Heart left ventricle (tissue), 16 donors: ENCODE data around the gene LRRC70. TPM values are rescaled to one million over a fixed set of nuclear protein-coding genes. Genes with fewer than 3 reads are reported as not detected.

Experiments used
- ATAC-seq, 4 donors: fragments of 200-7000 bp; cut with Tn5 transposase; one replicate each; pipeline ENCODE4 v1.9.1; 2020 to 2022; ENCODE audit warnings: moderate library complexity in 4 of 4, mild to moderate bottlenecking in 3 of 4, moderate number of reproducible peaks in 1 of 4
- DNase-seq, 5 donors: peaks; one replicate each; pipeline ENCODE4 v3.0.0-alpha.2; 2020
- H3K27ac ChIP-seq, 12 donors: fragments of 200-600 bp; sonication (generic) in 4 of 12; one replicate each; pipeline versions ENCODE4 v1.5.0 to v1.8.0; 2016 to 2022; ENCODE audit warnings: mild to moderate bottlenecking in 2 of 12
- H3K27me3 ChIP-seq, 9 donors: fragments of 200-600 bp; sonication (generic) in 2 of 9; one replicate each; pipeline versions ENCODE4 v1.5.1 to v1.8.0; 2016 to 2022; ENCODE audit warnings: mild to moderate bottlenecking in 3 of 9
- H3K36me3 ChIP-seq, 9 donors: fragments of 200-600 bp; sonication (generic) in 2 of 9; one replicate each; pipeline versions ENCODE4 v1.5.0 to v1.8.0; 2018 to 2022; ENCODE audit warnings: mild to moderate bottlenecking in 2 of 9
- H3K4me1 ChIP-seq, 12 donors: fragments of 200-600 bp; sonication (generic) in 4 of 12; one replicate each; pipeline versions ENCODE4 v1.5.0 to v1.8.0; 2016 to 2022; ENCODE audit warnings: mild to moderate bottlenecking in 3 of 12
- H3K4me3 ChIP-seq, 12 donors: fragments of 200-600 bp; sonication (generic) in 4 of 12; one replicate each; pipeline versions ENCODE4 v1.5.0 to v1.8.0; 2017 to 2022; ENCODE audit warnings: mild to moderate bottlenecking in 9 of 12, moderate library complexity in 4 of 12
- H3K9me3 ChIP-seq, 12 donors: fragments of 200-600 bp; sonication (generic) in 4 of 12; one replicate each; pipeline versions ENCODE4 v1.5.0 to v1.8.0; 2016 to 2022; ENCODE audit warnings: mild to moderate bottlenecking in 1 of 12
- POLR2A ChIP-seq, 2 donors: fragments of 450-650 bp; IDR thresholded peaks; one replicate each; pipeline ENCODE4 v1.6.1; 2017; ENCODE audit warnings: antibody characterized with exemption in 2 of 2, mild to moderate bottlenecking in 2 of 2, moderate library complexity in 2 of 2
- WGBS, 4 donors: extraction: QIAGEN DNeasy Blood & Tissue Kit in 2 of 4; methylation state at CpG; one replicate each; pipeline versions ENCODE4 v1.1.5 to v1.1.7; 2013 to 2018; 5-methylcytosine and 5-hydroxymethylcytosine counted together
- intact Hi-C, 10 donors: fragments of 100-400 bp; cut with DNase I; formaldehyde crosslinking; loops; one replicate each; pipeline versions ENCODE4 v1.11.1 to v1.14.2; 2022
- polyA plus RNA-seq, 2 donors: library from polyadenylated mRNA; stranded (reverse); fragments of 200-250 nt; gene quantifications; one replicate each; pipeline ENCODE4 v1.2.3, GENCODE V29; 2013
- total RNA-seq, 9 donors: library from RNA; depleted of rRNA in 2 of 9; stranded (reverse); fragments of >200 nt in 2 of 9; fragmentation: NEBNext Ultra II Directional in 3 of 9; extraction: Animal tissue kit (Norgen Biotek cat#: 25700) in 3 of 9; gene quantifications; one replicate each; pipeline versions ENCODE4 v1.1.0 to v1.2.4, GENCODE V29; 2016 to 2023
- TF ChIP-seq, protein P1 (sequence below), 12 donors: fragments of 200-600 bp; sonication (generic) in 4 of 12; IDR thresholded peaks; one replicate each; pipeline versions ENCODE4 v1.5.0 to v1.8.0; 2018 to 2022; ENCODE audit warnings: antibody characterized with exemption in 12 of 12, mild to moderate bottlenecking in 5 of 12
- donor health status: ischemic (EF 13 %, LVEDD 7.1; RV severe dilation, severe dysfunction).
- donor health status: healthy with polysubstance abuse.
- donor health status: DM: no; HTN: yes; CAD: no.
- donor health status: DM: no; HTN: no; CAD: no.
- donor health status: ischemic (EF 25% LVEDD 6.9; RV normal size, moderate dysfunction).
- donor health status: ischemic (EF 25% LVEDD 5.7; RV mildly dilated, moderate dysfunction).
- donor health status: healthy.
- donor health status: DM: yes; HTN: yes; CAD: no.
- donor health status: ischemic (EF 35%, LVEDD 5.7; RV mildly dilated, moderate dysfunction).
- donor health status: nonischemic (EF 11% LVEDD 7.7; RV severe dilation, severe dysfunction).
- donor health status: DM: yes; HTN: yes; CAD: no.
- donor health status: PGD.
- donor health status: ischemic (EF 29% LVEDD 5.4; RV normal size, mild dysfunction).
- donor health status: nonischemic (EF 23%, LVEDD 6.1; RV moderate dilation, normal function).

Gene LRRC70
- total and polyA plus RNA-seq, 11 donors, result 0.37 to 2.3 (median 1.4) TPM

DNA sequence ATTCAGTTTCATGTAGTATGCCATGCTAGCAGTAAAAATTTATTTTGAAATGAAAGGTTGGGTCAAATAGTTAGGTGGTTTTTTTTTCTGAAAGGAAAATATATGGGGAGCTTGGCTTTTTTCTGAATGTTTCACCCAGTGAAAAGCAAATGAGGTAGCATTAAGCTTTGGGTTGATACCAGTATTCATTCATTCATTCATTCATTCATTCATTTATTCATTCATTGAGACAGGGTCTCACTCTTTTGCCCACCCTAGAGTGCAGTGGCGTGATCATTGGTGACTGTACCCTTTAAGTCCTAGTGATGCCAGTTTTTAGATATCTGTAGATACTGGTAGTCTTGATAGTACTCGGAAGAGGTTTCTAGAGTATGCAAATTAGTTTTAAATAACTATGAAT lies 42.4 kb upstream of the LRRC70 start:
- Histone ChIP-seq H3K27me3 (no peaks in the 10 kb centered on the region), H3K9me3 (no peaks in the 10 kb centered on the region), H3K4me1 (no peaks in the 10 kb centered on the region), H3K4me3 (no peak overlapping the region), H3K27ac (no peak overlapping the region), H3K36me3 (peaks cover 0 to 66% (median 10%) of the 10 kb centered on the region in 9 donors)
- ATAC-seq (no peak), DNase-seq (no peak)
- 94 to 97% (median 96%) methylated on average over 2 of the region's 2 CpGs for whole genome bisulfite sequencing, 4 donors
- no peak for TF ChIP-seq POLR2A (IDR thresholded peaks at IDR 0.05)
- TF ChIP-seq, protein P1, sequence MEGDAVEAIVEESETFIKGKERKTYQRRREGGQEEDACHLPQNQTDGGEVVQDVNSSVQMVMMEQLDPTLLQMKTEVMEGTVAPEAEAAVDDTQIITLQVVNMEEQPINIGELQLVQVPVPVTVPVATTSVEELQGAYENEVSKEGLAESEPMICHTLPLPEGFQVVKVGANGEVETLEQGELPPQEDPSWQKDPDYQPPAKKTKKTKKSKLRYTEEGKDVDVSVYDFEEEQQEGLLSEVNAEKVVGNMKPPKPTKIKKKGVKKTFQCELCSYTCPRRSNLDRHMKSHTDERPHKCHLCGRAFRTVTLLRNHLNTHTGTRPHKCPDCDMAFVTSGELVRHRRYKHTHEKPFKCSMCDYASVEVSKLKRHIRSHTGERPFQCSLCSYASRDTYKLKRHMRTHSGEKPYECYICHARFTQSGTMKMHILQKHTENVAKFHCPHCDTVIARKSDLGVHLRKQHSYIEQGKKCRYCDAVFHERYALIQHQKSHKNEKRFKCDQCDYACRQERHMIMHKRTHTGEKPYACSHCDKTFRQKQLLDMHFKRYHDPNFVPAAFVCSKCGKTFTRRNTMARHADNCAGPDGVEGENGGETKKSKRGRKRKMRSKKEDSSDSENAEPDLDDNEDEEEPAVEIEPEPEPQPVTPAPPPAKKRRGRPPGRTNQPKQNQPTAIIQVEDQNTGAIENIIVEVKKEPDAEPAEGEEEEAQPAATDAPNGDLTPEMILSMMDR (IDR thresholded peaks at IDR 0.05), result no peak
- intact Hi-C loops, result no loop called here

DNA sequence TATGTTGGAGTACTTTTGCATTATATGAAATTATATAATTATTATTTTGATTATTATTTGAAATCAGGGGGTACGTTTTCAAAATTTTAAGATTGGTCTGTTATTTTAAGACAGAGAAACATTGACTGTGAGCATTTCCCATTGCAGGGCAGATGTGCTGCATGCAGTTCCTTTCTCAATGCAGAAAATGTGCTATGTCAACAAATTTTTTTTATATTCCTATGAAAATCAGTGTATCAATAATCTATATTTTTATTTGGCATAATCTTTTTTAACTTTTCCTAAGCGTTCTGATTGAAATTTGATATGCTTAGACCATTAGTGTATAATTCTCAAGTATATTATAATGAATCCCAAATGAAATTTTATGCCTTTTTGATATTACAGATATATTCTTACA lies 41.8 kb upstream of the LRRC70 start:
- Histone ChIP-seq H3K27ac (no peak overlapping the region), H3K27me3 (no peaks in the 10 kb centered on the region), H3K4me1 (no peaks in the 10 kb centered on the region), H3K9me3 (no peaks in the 10 kb centered on the region), H3K36me3 (peaks cover 0 to 66% (median 5%) of the 10 kb centered on the region in 9 donors), H3K4me3 (no peak overlapping the region)
- DNase-seq (no peak), ATAC-seq (no peak)
- intact Hi-C loops, result no loop called here
- 93 to 97% (median 95%) methylated on average over 2 of the region's 2 CpGs for WGBS, 4 donors
- TF ChIP-seq, protein P1 (IDR thresholded peaks at IDR 0.05), result no peak
- TF ChIP-seq POLR2A (IDR thresholded peaks at IDR 0.05), result no peak

DNA sequence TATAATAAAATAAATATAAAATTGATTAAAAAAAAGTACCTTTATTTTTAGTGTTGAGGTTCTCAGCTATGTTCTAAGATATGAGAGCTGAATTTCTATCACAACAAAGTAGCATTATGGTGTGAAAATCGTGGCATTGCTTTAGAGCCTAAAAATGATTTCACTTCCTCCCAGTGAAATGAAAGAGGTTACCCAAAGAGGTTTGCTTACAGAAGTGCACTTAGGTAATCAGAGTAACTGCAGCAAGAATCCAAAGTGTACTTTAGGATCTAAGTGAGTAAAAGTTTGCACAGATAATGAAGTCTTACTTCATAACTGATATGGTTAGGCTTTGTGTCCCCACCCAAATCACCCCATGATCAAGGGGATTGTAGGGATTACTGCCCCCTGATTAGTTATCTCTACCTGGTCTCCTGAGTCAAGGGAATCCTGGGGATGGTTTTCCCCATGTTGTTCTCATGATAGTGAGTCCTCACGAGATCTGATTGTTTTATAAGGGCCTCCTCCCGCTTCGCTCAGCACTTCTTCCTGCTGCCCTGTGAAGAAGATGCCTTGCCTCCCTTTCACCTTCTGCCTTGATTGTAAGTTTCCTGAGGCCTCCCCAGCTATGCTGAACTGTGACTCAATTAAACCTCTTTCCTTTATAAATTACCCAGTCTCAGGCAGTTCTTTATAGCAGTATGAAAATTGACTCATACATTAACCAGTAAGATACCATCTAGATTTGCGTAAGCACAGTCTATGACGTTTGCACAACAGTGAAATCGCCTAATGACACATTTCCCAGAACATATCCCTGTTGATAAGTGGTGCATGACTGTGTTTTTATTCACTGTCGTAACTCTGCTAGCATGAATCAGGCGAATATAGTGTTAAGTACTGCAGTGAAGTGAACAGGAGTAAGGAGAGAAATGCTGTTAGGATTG lies 40.3 kb upstream of the LRRC70 start:
- ATAC-seq (no peak), DNase-seq (no peak)
- WGBS, 4 donors, result 90 to 92% (median 91%) methylated on average over 9 of the region's 9 CpGs
- peaks cover 0 to 55% (median 0%) of the 10 kb centered on the region in 9 donors for H3K36me3 ChIP-seq
- H3K27me3 ChIP-seq, result no peaks in the 10 kb centered on the region
- no peaks in the 10 kb centered on the region for H3K9me3 ChIP-seq
- H3K4me1 ChIP-seq, result no peaks in the 10 kb centered on the region
- intact Hi-C loops, result no loop called here
- no peak for TF ChIP-seq POLR2A (IDR thresholded peaks at IDR 0.05)
- TF ChIP-seq, protein P1 (IDR thresholded peaks at IDR 0.05), result no peak
- no peak overlapping the region for H3K4me3 ChIP-seq
- H3K27ac ChIP-seq, result no peak overlapping the region

DNA sequence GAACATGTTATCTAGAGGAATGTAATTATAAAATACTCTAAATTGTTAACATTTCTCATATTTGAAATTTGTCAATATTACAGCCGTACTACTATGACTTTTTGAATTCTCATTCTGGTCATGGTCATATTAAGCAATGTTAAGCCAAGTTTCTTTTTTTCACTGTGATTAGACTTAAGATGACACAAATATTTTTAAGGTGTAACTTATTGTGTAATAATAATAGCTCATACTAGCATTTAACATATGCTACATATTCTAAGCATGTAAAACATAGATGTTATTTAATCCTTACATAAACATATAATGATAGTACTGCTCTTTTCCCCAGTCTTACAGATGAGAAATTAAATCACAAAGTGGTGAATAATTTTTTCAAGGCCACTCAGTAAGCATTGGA lies 35.9 kb upstream of the LRRC70 start:
- H3K27me3 ChIP-seq, result no peaks in the 10 kb centered on the region
- 96 to 100% (median 98%) methylated on average over 1 of the region's 1 CpG for WGBS, 4 donors
- DNase-seq, result no peak
- peaks cover 0 to 2% (median 0%) of the 10 kb centered on the region in 12 donors for H3K9me3 ChIP-seq
- TF ChIP-seq, protein P1 (IDR thresholded peaks at IDR 0.05), result no peak
- no peak for TF ChIP-seq POLR2A (IDR thresholded peaks at IDR 0.05)
- no peak for ATAC-seq
- peaks cover 0 to 46% (median 0%) of the 10 kb centered on the region in 9 donors for H3K36me3 ChIP-seq
- intact Hi-C loops, result no loop called here
- H3K27ac ChIP-seq, result no peak overlapping the region
- no peak overlapping the region for H3K4me3 ChIP-seq
- H3K4me1 ChIP-seq, result no peaks in the 10 kb centered on the region
